ENCODE data around the gene OR4F15. TPM values are rescaled to one million over a fixed set of nuclear protein-coding genes. Genes with fewer than 3 reads are reported as not detected.
"Not testable (repeated sequence)": the region's sequence is repeated elsewhere in the genome, so short reads cannot be mapped to it uniquely, and the experiment has no call there.

The OR4F15 gene
- total and polyA plus RNA-seq, 4 donors = not detected

GRCh38 chr15:101772921-101773320, 39.1 kb upstream of the OR4F15 start:
- TF ChIP-seq CTCF (IDR thresholded peaks at IDR 0.05; ENCODE audit: control extremely low read depth, extremely low read depth) = no peak
- H3K4me3 ChIP-seq = no peak overlapping the region
- H3K27me3 ChIP-seq (ENCODE audit: control insufficient read depth in 3 of 3, insufficient read depth in 3 of 3, low read length in 2 of 3) = no peaks in the 10 kb centered on the region
- ATAC-seq (ENCODE audit: insufficient read depth, low FRiP score) = no peak
- no peak for DNase-seq
- H3K4me1 ChIP-seq (ENCODE audit: control insufficient read depth in 5 of 5, insufficient read depth in 5 of 5, low read length in 5 of 5) = no peaks in the 10 kb centered on the region
- no peaks in the 10 kb centered on the region for H3K36me3 ChIP-seq (ENCODE audit: control insufficient read depth in 4 of 4, insufficient read depth in 4 of 4, low read length in 4 of 4)
- H3K9ac ChIP-seq (ENCODE audit: insufficient read depth in 1 of 2, low read length in 2 of 2) = no peak overlapping the region
- no peak overlapping the region for H3K27ac ChIP-seq (ENCODE audit: low read depth in 1 of 2, low read length in 1 of 2)
- 91 to 96% methylated on average over 8 of the region's 8 CpGs for WGBS, 2 donors
- H3K9me3 ChIP-seq (ENCODE audit: control insufficient read depth in 4 of 4, insufficient read depth in 3 of 4, low read length in 3 of 4) = no peaks in the 10 kb centered on the region

- no peak for TF ChIP-seq CTCF (IDR thresholded peaks at IDR 0.05; ENCODE audit: control extremely low read depth, extremely low read depth)
- Histone ChIP-seq H3K9me3 (ENCODE audit: control insufficient read depth in 4 of 4, insufficient read depth in 3 of 4, low read length in 3 of 4) (no peaks in the 10 kb centered on the region), H3K4me1 (ENCODE audit: control insufficient read depth in 5 of 5, insufficient read depth in 5 of 5, low read length in 5 of 5) (no peaks in the 10 kb centered on the region), H3K9ac (ENCODE audit: insufficient read depth in 1 of 2, low read length in 2 of 2) (no peak overlapping the region), H3K36me3 (ENCODE audit: control insufficient read depth in 4 of 4, insufficient read depth in 4 of 4, low read length in 4 of 4) (no peaks in the 10 kb centered on the region), H3K4me3 (no peak overlapping the region), H3K27me3 (ENCODE audit: control insufficient read depth in 3 of 3, insufficient read depth in 3 of 3, low read length in 2 of 3) (no peaks in the 10 kb centered on the region), H3K27ac (ENCODE audit: low read depth in 1 of 2, low read length in 1 of 2) (no peak overlapping the region)
- DNase-seq (no peak), ATAC-seq (ENCODE audit: insufficient read depth, low FRiP score) (no peak)
- WGBS, 2 donors = 64 to 81% methylated on average over 7 of the region's 7 CpGs
These were observed 38.4 kb upstream of the OR4F15 start for GRCh38 chr15:101773496-101774100.

GRCh38 chr15:101775136-101775535, 36.9 kb upstream of the OR4F15 start:
- Histone ChIP-seq H3K9ac (ENCODE audit: insufficient read depth in 1 of 2, low read length in 2 of 2) (no peak overlapping the region), H3K27ac (ENCODE audit: low read depth in 1 of 2, low read length in 1 of 2) (no peak overlapping the region), H3K27me3 (ENCODE audit: control insufficient read depth in 3 of 3, insufficient read depth in 3 of 3, low read length in 2 of 3) (no peaks in the 10 kb centered on the region), H3K4me1 (ENCODE audit: control insufficient read depth in 5 of 5, insufficient read depth in 5 of 5, low read length in 5 of 5) (no peaks in the 10 kb centered on the region), H3K36me3 (ENCODE audit: control insufficient read depth in 4 of 4, insufficient read depth in 4 of 4, low read length in 4 of 4) (no peaks in the 10 kb centered on the region), H3K4me3 (no peak overlapping the region), H3K9me3 (ENCODE audit: control insufficient read depth in 4 of 4, insufficient read depth in 3 of 4, low read length in 3 of 4) (no peaks in the 10 kb centered on the region)
- TF ChIP-seq CTCF (IDR thresholded peaks at IDR 0.05; ENCODE audit: control extremely low read depth, extremely low read depth) = no peak
- 85 to 94% methylated on average over 10 of the region's 10 CpGs for WGBS, 2 donors
- DNase-seq = no peak
- no peak for ATAC-seq (ENCODE audit: insufficient read depth, low FRiP score)

GRCh38 chr15:101778576-101778975, 33.4 kb upstream of the OR4F15 start:
- not testable (repeated sequence) for DNase-seq; H3K36me3 ChIP-seq (ENCODE audit: control insufficient read depth in 4 of 4, insufficient read depth in 4 of 4, low read length in 4 of 4); H3K4me1 ChIP-seq (ENCODE audit: control insufficient read depth in 5 of 5, insufficient read depth in 5 of 5, low read length in 5 of 5); ATAC-seq (ENCODE audit: insufficient read depth, low FRiP score); H3K27me3 ChIP-seq (ENCODE audit: control insufficient read depth in 3 of 3, insufficient read depth in 3 of 3, low read length in 2 of 3); H3K27ac ChIP-seq (ENCODE audit: low read depth in 1 of 2, low read length in 1 of 2); H3K9ac ChIP-seq (ENCODE audit: insufficient read depth in 1 of 2, low read length in 2 of 2); H3K9me3 ChIP-seq (ENCODE audit: control insufficient read depth in 4 of 4, insufficient read depth in 3 of 4, low read length in 3 of 4); H3K4me3 ChIP-seq
- WGBS, 2 donors = 84 to 90% methylated on average over 10 of the region's 10 CpGs

- not testable (repeated sequence) for ATAC-seq (ENCODE audit: insufficient read depth, low FRiP score); H3K36me3 ChIP-seq (ENCODE audit: control insufficient read depth in 4 of 4, insufficient read depth in 4 of 4, low read length in 4 of 4); H3K27me3 ChIP-seq (ENCODE audit: control insufficient read depth in 3 of 3, insufficient read depth in 3 of 3, low read length in 2 of 3); H3K4me1 ChIP-seq (ENCODE audit: control insufficient read depth in 5 of 5, insufficient read depth in 5 of 5, low read length in 5 of 5); H3K9me3 ChIP-seq (ENCODE audit: control insufficient read depth in 4 of 4, insufficient read depth in 3 of 4, low read length in 3 of 4); H3K4me3 ChIP-seq; H3K9ac ChIP-seq (ENCODE audit: insufficient read depth in 1 of 2, low read length in 2 of 2); H3K27ac ChIP-seq (ENCODE audit: low read depth in 1 of 2, low read length in 1 of 2)
- peak in 2 of 3 donors; percentile 27 to 40 for DNase-seq
- 0% methylated on average over 1 of the region's 1 CpG for whole genome bisulfite sequencing, 2 donors
These were observed 31.8 kb upstream of the OR4F15 start for GRCh38 chr15:101780225-101780624.
